H1 (cell line): ENCODE results near the gene HIVEP3. TPM values are rescaled to one million over a fixed set of nuclear protein-coding genes. Genes with fewer than 3 reads are reported as not detected.

Experiments used
- CTCF ChIA-PET: fragments of 300-600 bp; sonication (Branson Sonifier 250); formaldehyde crosslinking; loops from one replicate; lab custom pipeline; 2021; ENCODE audit not compliant: partially characterized antibody; lab: Charles Lee
- POLR2A ChIA-PET: fragments of 300-600 bp; sonication (Branson Sonifier 250); formaldehyde crosslinking; loops from one replicate; lab custom pipeline; 2021; ENCODE audit warnings: inconsistent platforms; ENCODE audit not compliant: partially characterized antibody; lab: Charles Lee
- DNase-seq, 2 experiments: peaks; one replicate each; pipeline versions ENCODE4 v3.0.0 to v3.0.0-alpha.2; 2010 to 2022; ENCODE audit warnings: low spot score in 2 of 2, low read depth in 1 of 2, mixed read lengths in 1 of 2
- FAIRE-seq: peaks from 2 replicates; lab custom pipeline; 2011; peaks lifted over from hg19 to GRCh38; lab: Jason Lieb, UNC
- H2AFZ ChIP-seq: 2 replicates; pipeline ENCODE4 v1.8.1; 2012; ENCODE audit warnings: low read length, inconsistent platforms
- H2AK5ac ChIP-seq: 2 replicates; pipeline ENCODE4 v1.6.1; 2013; ENCODE audit warnings: low read depth, low read length
- H2BK120ac ChIP-seq: replicated peaks from 2 replicates; pipeline ENCODE3; 2013; ENCODE audit warnings: low read depth, low read length, inconsistent platforms
- H2BK12ac ChIP-seq: 2 replicates; pipeline ENCODE4 v1.6.1; 2013; ENCODE audit warnings: low read depth, low read length
- H2BK15ac ChIP-seq: 2 replicates; pipeline ENCODE4 v1.6.1; 2013; ENCODE audit warnings: low read length
- H2BK20ac ChIP-seq: 2 replicates; pipeline ENCODE4 v1.6.1; 2013; ENCODE audit warnings: low read length
- H2BK5ac ChIP-seq: 2 replicates; pipeline ENCODE4 v1.6.1; 2013; ENCODE audit warnings: low read depth, low read length
- H3K14ac ChIP-seq: 2 replicates; pipeline ENCODE4 v1.6.1; 2013; ENCODE audit warnings: inconsistent platforms; ENCODE audit not compliant: insufficient read length
- H3K18ac ChIP-seq: 2 replicates; pipeline ENCODE4 v1.6.1; 2013; ENCODE audit warnings: low read length; ENCODE audit errors: extremely low read depth
- H3K23ac ChIP-seq: 2 replicates; pipeline ENCODE4 v1.6.1; 2013; ENCODE audit warnings: inconsistent platforms; ENCODE audit not compliant: insufficient read length
- H3K23me2 ChIP-seq: 2 replicates; pipeline ENCODE4 v1.6.1; 2013; ENCODE audit warnings: low read depth, low read length
- H3K27ac ChIP-seq: 2 replicates; pipeline ENCODE4 v1.6.1; 2011; ENCODE audit warnings: low read depth, low read length, inconsistent platforms
- H3K27me3 ChIP-seq, 4 experiments: replicated peaks in 1 of 4; 1 replicate in 1 of 4; 2 replicates in 3 of 4; pipeline versions ENCODE4 v1.6.1 to v1.8.1; 2011 to 2013; ENCODE audit warnings: low read length in 3 of 4, mild to moderate bottlenecking in 3 of 4, inconsistent platforms in 2 of 4, mixed read lengths in 2 of 4, moderate library complexity in 1 of 4; ENCODE audit not compliant: control insufficient read depth in 3 of 4, insufficient read depth in 3 of 4; ENCODE audit errors: extremely low read depth in 1 of 4
- H3K36me3 ChIP-seq, 4 experiments: 2 replicates each; pipeline versions ENCODE4 v1.6.1 to v1.8.1; 2011 to 2013; ENCODE audit warnings: mild to moderate bottlenecking in 4 of 4, low read length in 3 of 4, moderate library complexity in 2 of 4, control low read depth in 1 of 4, inconsistent platforms in 1 of 4; ENCODE audit not compliant: insufficient read depth in 4 of 4, control insufficient read depth in 2 of 4
- H3K4ac ChIP-seq: replicated peaks from 2 replicates; pipeline ENCODE3; 2013; ENCODE audit warnings: low read length, low read depth, mixed read lengths, inconsistent platforms; ENCODE audit not compliant: insufficient read length
- H3K4me1 ChIP-seq, 4 experiments: replicated peaks in 1 of 4; 1 replicate in 1 of 4; 2 replicates in 3 of 4; pipeline versions ENCODE4 v1.6.1 to v1.8.1; 2011 to 2013; ENCODE audit warnings: low read length in 3 of 4, inconsistent platforms in 2 of 4, mixed read lengths in 1 of 4; ENCODE audit not compliant: insufficient read depth in 4 of 4, control insufficient read depth in 3 of 4
- H3K4me2 ChIP-seq, 2 experiments: 2 replicates each; pipeline versions ENCODE4 v1.6.1 to v1.8.1; 2011 to 2013; ENCODE audit warnings: low read depth in 2 of 2, low read length in 2 of 2, control low read depth in 1 of 2, inconsistent platforms in 1 of 2, mild to moderate bottlenecking in 1 of 2; ENCODE audit not compliant: insufficient read depth in 1 of 2
- H3K4me3 ChIP-seq, 4 experiments: fragments of 200-600, 300-600 bp in 1 of 4; sonication (generic), shearing (Covaris generic), sonication (Bioruptor Twin) in 1 of 4; 2 replicates each; pipeline versions ENCODE4 v1.5.1 to v1.8.1; 2011 to 2016; ENCODE audit warnings: low read length in 4 of 4, low read depth in 3 of 4, control low read depth in 2 of 4, inconsistent platforms in 2 of 4, mild to moderate bottlenecking in 2 of 4, mixed read lengths in 1 of 4, moderate library complexity in 1 of 4; ENCODE audit not compliant: insufficient read depth in 2 of 4; ENCODE audit errors: extremely low read depth in 1 of 4
- H3K56ac ChIP-seq: replicated peaks from 2 replicates; pipeline ENCODE3; 2013; ENCODE audit warnings: low read depth, mild to moderate bottlenecking, mixed read lengths, low read length, inconsistent platforms; ENCODE audit not compliant: insufficient read length
- H3K79me1 ChIP-seq: 2 replicates; pipeline ENCODE4 v1.6.1; 2013; ENCODE audit warnings: low read depth, low read length, control low read depth
- H3K79me2 ChIP-seq, 2 experiments: 2 replicates each; pipeline versions ENCODE4 v1.6.1 to v1.8.1; 2012 to 2013; ENCODE audit warnings: low read length in 2 of 2, mild to moderate bottlenecking in 2 of 2, inconsistent platforms in 1 of 2; ENCODE audit not compliant: insufficient read depth in 2 of 2, control insufficient read depth in 1 of 2
- H3K9ac ChIP-seq, 4 experiments: replicated peaks in 1 of 4; 1 replicate in 1 of 4; 2 replicates in 3 of 4; pipeline versions ENCODE4 v1.6.1 to v1.8.1; 2011 to 2013; ENCODE audit warnings: low read depth in 3 of 4, low read length in 3 of 4, control low read depth in 2 of 4, mild to moderate bottlenecking in 2 of 4, moderate library complexity in 2 of 4, inconsistent platforms in 1 of 4; ENCODE audit errors: extremely low read depth in 1 of 4
- H3K9me3 ChIP-seq, 2 experiments: 2 replicates each; pipeline versions ENCODE4 v1.6.1 to v1.8.1; 2012 to 2013; ENCODE audit warnings: mild to moderate bottlenecking in 2 of 2, moderate library complexity in 2 of 2, control low read depth in 1 of 2, inconsistent platforms in 1 of 2, low read depth in 1 of 2, low read length in 1 of 2, mixed read lengths in 1 of 2; ENCODE audit not compliant: insufficient read depth in 2 of 2
- H4K20me1 ChIP-seq, 2 experiments: replicated peaks in 1 of 2; 2 replicates each; pipeline versions ENCODE3 to v1.8.1; 2011 to 2013; ENCODE audit warnings: inconsistent platforms in 2 of 2, low read length in 2 of 2, mild to moderate bottlenecking in 1 of 2; ENCODE audit not compliant: insufficient read depth in 2 of 2, control insufficient read depth in 1 of 2
- H4K5ac ChIP-seq: 2 replicates; pipeline ENCODE4 v1.6.1; 2013; ENCODE audit warnings: low read length, low read depth, mixed read lengths, inconsistent platforms; ENCODE audit not compliant: insufficient read length
- H4K8ac ChIP-seq: 2 replicates; pipeline ENCODE4 v1.8.0; 2013; ENCODE audit warnings: mild to moderate bottlenecking, moderate library complexity, low read length, inconsistent platforms; ENCODE audit not compliant: insufficient read depth; ENCODE audit errors: extremely low read depth
- H4K91ac ChIP-seq: replicated peaks from 2 replicates; pipeline ENCODE3; 2013; ENCODE audit warnings: low read length, mixed read lengths, inconsistent platforms; ENCODE audit not compliant: insufficient read length
- HDAC2 ChIP-seq, 2 experiments: fragments of 300-600 bp in 1 of 2; sonication (generic) in 1 of 2; IDR thresholded peaks; 2 replicates each; pipeline ENCODE4 v1.6.1; 2011 to 2012; ENCODE audit warnings: low read depth in 2 of 2, low read length in 2 of 2, mild to moderate bottlenecking in 2 of 2, moderate library complexity in 2 of 2, borderline replicate concordance in 1 of 2, inconsistent platforms in 1 of 2
- MAX ChIP-seq: IDR thresholded peaks from 2 replicates; pipeline ENCODE4 v1.6.1; 2012; ENCODE audit warnings: inconsistent platforms
- PHF8 ChIP-seq: fragments of 200-600 bp; sonication (generic); conservative IDR thresholded peaks from 2 replicates; pipeline ENCODE4 v1.7.1; 2012; ENCODE audit warnings: low read depth, mild to moderate bottlenecking, inconsistent platforms, low read length, moderate library complexity
- WGBS, 2 experiments: shearing (Covaris generic) in 1 of 2; methylation state at CpG; one replicate each; pipeline versions ENCODE4 v1.1.6 to v1.1.7; 2013 to 2015; ENCODE audit warnings: low lambda C conversion rate in 2 of 2, mixed read lengths in 2 of 2, inconsistent platforms in 1 of 2, low coverage in 1 of 2, missing lambda C conversion rate in 1 of 2; ENCODE audit not compliant: insufficient replicate concordance in 2 of 2, insufficient coverage in 1 of 2, insufficient read length in 1 of 2; ENCODE audit errors: extremely low coverage in 1 of 2, missing lambda C conversion rate in 1 of 2; 5-methylcytosine and 5-hydroxymethylcytosine counted together
- polyA plus RNA-seq, 7 experiments: library from polyadenylated mRNA; depleted of rRNA in 3 of 7; stranded (reverse) in 5 of 7; unstranded in 2 of 7; fragments of >200 nt in 5 of 7; fragments of 200-250 nt in 2 of 7; gene quantifications; 1 replicate in 5 of 7; 2 replicates in 1 of 7; 4 replicates in 1 of 7; pipeline versions ENCODE4 v1.2.1 to v1.2.3, GENCODE V29; 2011 to 2013; ENCODE audit warnings: missing spikeins in 2 of 7, mixed read lengths in 2 of 7
- total RNA-seq: library from RNA; stranded (reverse); fragmentation: NEBNext Ultra II Directional; extraction: Animal tissue kit (Norgen Biotek cat#: 25700); gene quantifications from 2 replicates; pipeline ENCODE4 v1.2.1, GENCODE V29; 2021

Gene HIVEP3
- total and polyA plus RNA-seq, 2 of the 8 experiments (the other 6 are each of a cell fraction or from before 2014, with no cell fraction given), result 0.24 to 0.69 TPM

- no peaks in the 10 kb centered on the region for H3K79me1 ChIP-seq
- H2AK5ac ChIP-seq, result 0 out of 2 replicates have a peak overlapping the region, but pooled peaks have one; percentile 75
- no peak overlapping the region for H3K9ac ChIP-seq
- H3K79me2 ChIP-seq, result no peaks in the 10 kb centered on the region
- H3K56ac ChIP-seq, result no peak overlapping the region
- H3K23ac ChIP-seq, result no peak overlapping the region
- peak overlapping the region; percentile 44 for H3K18ac ChIP-seq
- H3K4me2 ChIP-seq, result peak overlapping the region; percentile 58 to 66
- 76% methylated on average over 4 of the region's 4 CpGs; no CpG with 5 or more reads in 1 of the 2 experiments for WGBS, 2 experiments
- H3K14ac ChIP-seq, result no peak overlapping the region
- POLR2A ChIA-PET, result interaction anchor here (0.9 to 1.2 kb wide), 3 partner anchors 9 to 11 kb away, joined by 3 to 5 read pairs (median 4); no protein-coding TSS in a partner anchor
- CTCF ChIA-PET, result interaction anchor here (0.9 to 14.9 kb wide), 6 partner anchors 10 to 217 kb away, joined by 3 to 205 read pairs (median 24); no protein-coding TSS in a partner anchor
- H3K23me2 ChIP-seq, result peaks cover 7% of the 10 kb centered on the region; the same call in 1 of the 2 replicates
- DNase-seq (no peak), FAIRE-seq (no peak)
- H3K36me3 ChIP-seq, result no peaks in the 10 kb centered on the region
- no peaks in the 10 kb centered on the region for H3K9me3 ChIP-seq
- no peak overlapping the region for H2BK120ac ChIP-seq
- peak overlapping the region; percentile 16 for H4K5ac ChIP-seq
- H3K27ac ChIP-seq, result no peak overlapping the region
- no peak overlapping the region for H4K8ac ChIP-seq
- H2BK20ac ChIP-seq, result peak overlapping the region; percentile 90; the same call in 1 of the 2 replicates
- peak overlapping the region; percentile 91; the same call in 1 of the 2 replicates for H2BK12ac ChIP-seq
- H3K4me3 ChIP-seq, result peak overlapping the region in 1 of 4 experiments; percentile 36; a peak in 2 of 8 replicates
- peak overlapping the region; percentile 95 for H2BK15ac ChIP-seq
- peak overlapping the region; percentile 15; the same call in 1 of the 2 replicates for H2BK5ac ChIP-seq
- H4K91ac ChIP-seq, result no peak overlapping the region
- H3K4ac ChIP-seq, result peak overlapping the region; percentile 6
- peaks cover 0 to 1% of the 10 kb centered on the region in 2 experiments for H4K20me1 ChIP-seq
- TF ChIP-seq HDAC2 (IDR thresholded peaks at IDR 0.05; ENCODE audit: borderline replicate concordance in 1 of 2, low read depth in 2 of 2, low read length in 2 of 2), result no peak
- no peak for TF ChIP-seq MAX
- TF ChIP-seq PHF8, result no peak
- no peak overlapping the region for H2AFZ ChIP-seq
- peaks cover 13 to 31% (median 24%) of the 10 kb centered on the region in 4 experiments for H3K4me1 ChIP-seq
- peaks cover 0 to 2% (median 0%) of the 10 kb centered on the region in 4 experiments; a peak in 2 of 7 replicates for H3K27me3 ChIP-seq
Observed at GRCh38 chr1:41486053-41486370, 432.7 kb downstream of the HIVEP3 start.
